Mammary epithelial cell (primary cell): ENCODE results near the gene MDH2.

ENCODE experiments used
- CTCF ChIP-seq, 2 donors: IDR thresholded peaks in 1 of 2; conservative IDR thresholded peaks in 1 of 2; 2 replicates each; pipeline ENCODE4 v1.5.1; 2011 to 2012; ENCODE audit warnings: inconsistent platforms in 2 of 2, low read length in 2 of 2, mild to moderate bottlenecking in 2 of 2, control low read depth in 1 of 2, low read depth in 1 of 2; ENCODE audit not compliant: insufficient read depth in 1 of 2; ENCODE audit errors: extremely low read depth in 1 of 2
- EZH2 ChIP-seq: IDR thresholded peaks from 2 replicates; pipeline ENCODE4 v1.6.1; 2012; ENCODE audit warnings: low read length, inconsistent platforms, borderline replicate concordance

GRCh38 chr7:76057813-76058145, 9.9 kb downstream of the MDH2 start:
- no peak for TF ChIP-seq CTCF (conservative IDR thresholded peaks at IDR 0.05 in 1 of 2, IDR thresholded peaks at IDR 0.05 in 1 of 2; ENCODE audit: extremely low read depth in 1 of 2, insufficient read depth in 1 of 2, low read depth in 1 of 2, low read length in 2 of 2)
- TF ChIP-seq EZH2 = no peak
